Sigmoid colon (tissue), 4 donors: Measurements from ENCODE around the gene ADCY4.

Source experiments
- CTCF ChIP-seq, 4 experiments: fragments of 450-650 bp in 3 of 4; fragments of 200-600 bp in 1 of 4; IDR thresholded peaks; one replicate each; pipeline ENCODE4 v1.5.1; 2016 to 2019; ENCODE audit warnings: antibody characterized with exemption in 4 of 4, mild to moderate bottlenecking in 3 of 4, moderate library complexity in 2 of 4
- EP300 ChIP-seq, 4 donors: sonication (generic); formaldehyde crosslinking; IDR thresholded peaks; one replicate each; pipeline ENCODE4 v1.6.1; 2017; ENCODE audit warnings: antibody characterized with exemption in 4 of 4
- POLR2A ChIP-seq, 2 donors: fragments of 450-650 bp; IDR thresholded peaks; one replicate each; pipeline ENCODE4 v1.6.1; 2016; ENCODE audit warnings: antibody characterized with exemption in 2 of 2, mild to moderate bottlenecking in 2 of 2, moderate library complexity in 2 of 2
- POLR2AphosphoS5 ChIP-seq, 4 donors: sonication (generic); formaldehyde crosslinking; IDR thresholded peaks; one replicate each; pipeline ENCODE4 v1.6.1; 2017; ENCODE audit warnings: antibody characterized with exemption in 4 of 4

GRCh38 chr14:24351517-24351916 lies 16.6 kb upstream of the ADCY4 start:
- TF ChIP-seq POLR2A (IDR thresholded peaks at IDR 0.05) (no peak), CTCF (IDR thresholded peaks at IDR 0.05) (no peak), EP300 (IDR thresholded peaks at IDR 0.05) (no peak), POLR2AphosphoS5 (IDR thresholded peaks at IDR 0.05) (no peak)
